Muscle of leg (tissue), 11 donors: Measurements from ENCODE around the gene GNGT1. TPM values are rescaled to one million over a fixed set of nuclear protein-coding genes. Genes with fewer than 3 reads are reported as not detected.
"Not testable (repeated sequence)": the region's sequence is repeated elsewhere in the genome, so short reads cannot be mapped to it uniquely, and the experiment has no call there.

ENCODE experiments used
- DNase-seq: peaks from one replicate; pipeline ENCODE4 v3.0.0; 2013
- H3K27ac ChIP-seq: one replicate; pipeline ENCODE4 v1.5.1; 2013; ENCODE audit warnings: mild to moderate bottlenecking, low read length, control low read depth
- H3K27me3 ChIP-seq: one replicate; pipeline ENCODE4 v1.6.1; 2013; ENCODE audit warnings: low read length; ENCODE audit not compliant: control insufficient read depth, insufficient read depth
- H3K36me3 ChIP-seq: one replicate; pipeline ENCODE4 v1.6.1; 2013; ENCODE audit warnings: low read length; ENCODE audit not compliant: control insufficient read depth, insufficient read depth
- H3K4me1 ChIP-seq: one replicate; pipeline ENCODE4 v1.6.1; 2013; ENCODE audit warnings: low read length; ENCODE audit not compliant: control insufficient read depth, insufficient read depth
- H3K4me3 ChIP-seq: one replicate; pipeline ENCODE4 v1.5.1; 2013; ENCODE audit warnings: low read length, control low read depth
- H3K9me3 ChIP-seq: replicated peaks from 2 replicates; pipeline ENCODE4 v1.6.1; 2013; ENCODE audit warnings: low read depth, low read length; ENCODE audit not compliant: control insufficient read depth
- WGBS: methylation state at CpG from one replicate; pipeline ENCODE4 v1.1.5; 2013; ENCODE audit warnings: missing lambda C conversion rate; ENCODE audit not compliant: insufficient coverage; 5-methylcytosine and 5-hydroxymethylcytosine counted together
- polyA plus RNA-seq, 8 donors: library from polyadenylated mRNA; unstranded; fragments of 120-200 nt; gene quantifications; one replicate each; pipeline versions ENCODE4 v1.2.1 to v1.2.3, GENCODE V29; 2013; ENCODE audit warnings: inconsistent platforms in 1 of 8, low replicate concordance in 1 of 8; ENCODE audit not compliant: insufficient read length in 8 of 8, insufficient read depth in 1 of 8
- total RNA-seq: library from RNA; stranded (reverse); fragments of 120-200 nt; gene quantifications from one replicate; pipeline ENCODE4 v1.2.4, GENCODE V29; 2013

The GNGT1 gene
- total and polyA plus RNA-seq, 9 donors = not detected

GRCh38 chr7:93897680-93898079 lies 8.7 kb upstream of the GNGT1 start:
- Histone ChIP-seq H3K4me1 (no peaks in the 10 kb centered on the region), H3K36me3 (no peaks in the 10 kb centered on the region), H3K27me3 (no peaks in the 10 kb centered on the region), H3K27ac (no peak overlapping the region), H3K9me3 (no peaks in the 10 kb centered on the region), H3K4me3 (no peak overlapping the region)
- 80% methylated on average over 1 of the region's 2 CpGs for WGBS
- no peak for DNase-seq

DNA sequence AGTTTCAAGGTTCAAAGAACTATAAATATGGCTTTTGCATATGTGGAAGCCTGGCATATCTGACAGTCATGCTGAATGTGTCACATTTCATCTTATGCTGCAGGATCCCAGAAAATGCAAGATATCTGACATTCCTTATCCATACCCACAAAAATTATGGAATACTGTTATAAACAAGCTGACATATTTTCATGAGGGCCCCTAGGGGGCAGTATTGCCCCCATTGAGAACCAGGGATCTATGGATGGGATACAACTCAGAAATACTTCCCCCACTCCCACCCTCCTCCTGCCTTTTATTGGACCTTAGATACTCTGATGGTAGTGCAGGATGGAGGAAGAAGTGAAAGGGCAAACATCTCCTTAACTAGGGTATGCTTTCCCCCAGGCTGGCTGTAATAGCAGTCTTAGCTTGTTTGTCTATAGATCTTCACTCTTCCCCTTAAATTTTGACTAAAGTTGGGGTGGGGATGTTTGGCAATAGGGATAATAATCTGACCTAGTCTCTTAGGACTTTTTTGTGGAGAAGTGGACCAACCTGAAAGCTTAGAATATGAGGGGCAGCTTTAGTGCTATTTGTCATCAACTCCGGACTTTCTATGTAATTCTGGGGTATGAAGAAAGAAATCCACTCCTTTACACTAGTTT lies 3.5 kb upstream of the GNGT1 start:
- no peak overlapping the region for H3K4me3 ChIP-seq
- H3K36me3 ChIP-seq = no peaks in the 10 kb centered on the region
- no peaks in the 10 kb centered on the region for H3K9me3 ChIP-seq
- DNase-seq = peak; percentile 68
- H3K27ac ChIP-seq = no peak overlapping the region
- H3K4me1 ChIP-seq = no peaks in the 10 kb centered on the region
- WGBS = no CpG with 5 or more reads among the region's 1 CpG
- H3K27me3 ChIP-seq = no peaks in the 10 kb centered on the region

GRCh38 chr7:93910076-93910994 lies 4.0 kb downstream of the GNGT1 start:
- no CpG with 5 or more reads among the region's 3 CpGs for WGBS
- H3K4me1 ChIP-seq = no peaks in the 10 kb centered on the region
- H3K4me3 ChIP-seq = no peak overlapping the region
- no peak overlapping the region for H3K27ac ChIP-seq
- H3K27me3 ChIP-seq = no peaks in the 10 kb centered on the region
- H3K9me3 ChIP-seq = no peaks in the 10 kb centered on the region
- DNase-seq = peak; percentile 41
- no peaks in the 10 kb centered on the region for H3K36me3 ChIP-seq

DNA sequence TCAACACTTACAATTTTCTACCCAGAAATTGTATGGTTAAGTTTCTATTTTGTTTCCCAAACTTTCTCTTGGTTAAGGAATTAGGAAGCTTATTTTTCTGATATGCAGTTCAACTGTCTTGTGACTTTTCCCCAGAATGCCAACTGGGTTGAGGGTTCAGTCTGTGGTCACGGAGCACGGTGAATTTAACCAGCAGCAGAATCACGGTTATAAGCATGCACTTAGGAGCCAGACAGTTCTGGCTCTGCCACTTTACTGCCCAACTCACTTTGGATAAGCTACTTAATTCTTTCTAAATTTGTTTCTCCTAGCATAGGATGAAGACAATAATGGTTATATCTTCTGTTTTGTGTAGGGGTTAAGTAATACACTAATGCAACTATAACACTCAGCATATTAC lies 4.9 kb downstream of the GNGT1 start:
- H3K4me1 ChIP-seq, H3K9me3 ChIP-seq, DNase-seq, H3K27me3 ChIP-seq, H3K36me3 ChIP-seq, H3K4me3 ChIP-seq, H3K27ac ChIP-seq: not testable (repeated sequence)
- no CpG with 5 or more reads among the region's 3 CpGs for WGBS

DNA sequence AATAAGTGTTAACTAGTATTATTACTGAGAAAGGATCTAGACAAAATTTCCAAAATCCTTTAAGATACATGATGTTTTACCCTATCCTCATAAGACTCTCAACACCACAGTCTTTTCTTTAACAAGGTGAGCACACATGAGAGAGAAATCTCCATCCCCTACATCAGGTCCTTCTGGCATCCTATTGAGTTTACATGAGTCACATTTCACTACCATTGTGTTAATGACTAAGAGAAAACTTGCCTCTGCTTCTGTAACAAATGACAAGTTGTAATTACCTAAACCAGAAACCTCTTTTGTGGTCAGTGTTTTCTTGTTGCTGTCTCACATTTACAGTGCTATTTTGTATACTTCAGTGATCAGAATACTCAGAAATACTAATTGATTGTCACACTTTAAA lies 5.3 kb downstream of the GNGT1 start:
- not testable (repeated sequence) for H3K4me1 ChIP-seq, H3K27ac ChIP-seq

DNA sequence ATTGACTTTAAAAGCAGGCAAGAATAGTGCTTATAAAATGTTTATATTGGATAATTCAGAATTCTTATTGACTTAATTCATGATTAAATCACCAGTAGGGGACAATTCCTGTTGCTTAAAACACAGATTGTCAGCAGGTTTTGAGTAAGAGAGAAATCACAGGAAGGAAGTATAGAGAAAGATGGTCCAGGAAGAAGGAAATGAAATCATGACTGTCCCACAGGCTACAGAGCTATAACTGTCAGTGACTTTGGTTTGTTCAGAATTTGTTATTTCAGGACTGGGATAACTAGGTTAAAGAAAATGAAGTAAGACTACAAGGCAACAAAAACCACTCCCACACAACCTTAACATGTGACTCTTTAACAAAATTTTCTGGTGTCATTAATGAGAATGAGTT lies 6.8 kb downstream of the GNGT1 start:
- no peak for DNase-seq
- Histone ChIP-seq H3K4me1 (no peaks in the 10 kb centered on the region), H3K27ac (no peak overlapping the region), H3K27me3 (no peaks in the 10 kb centered on the region), H3K36me3 (no peaks in the 10 kb centered on the region), H3K4me3 (no peak overlapping the region), H3K9me3 (no peaks in the 10 kb centered on the region)

More for the DNA sequence above, 5.3 kb downstream of the GNGT1 start:
- not testable (repeated sequence) for H3K4me3 ChIP-seq, H3K36me3 ChIP-seq, DNase-seq, H3K9me3 ChIP-seq, H3K27me3 ChIP-seq

DNA sequence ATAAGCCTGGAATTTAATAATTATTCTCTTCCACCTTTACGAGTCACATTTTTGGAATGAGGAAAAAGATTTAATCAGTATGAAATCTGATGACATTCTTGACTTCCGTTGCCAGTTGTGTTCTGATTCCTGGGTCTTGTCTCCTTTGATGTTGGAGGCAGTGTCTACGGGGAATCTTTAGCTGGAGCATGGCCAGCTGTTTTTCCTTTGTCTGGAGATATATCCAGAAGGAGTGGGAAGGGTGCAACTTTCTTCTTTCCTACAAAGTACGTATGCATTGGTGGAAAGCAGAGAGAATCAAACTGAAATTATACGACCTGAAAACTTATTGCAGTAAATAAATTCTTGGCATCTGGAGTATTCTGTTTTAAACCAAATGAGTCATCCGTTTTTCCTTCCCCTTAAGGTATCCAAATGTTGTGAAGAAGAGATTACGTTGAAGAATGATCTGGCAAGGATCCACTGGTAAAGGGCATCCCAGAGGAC lies 8.3 kb downstream of the GNGT1 start:
- WGBS = 13% methylated on average over 1 of the region's 7 CpGs
- H3K36me3 ChIP-seq = no peaks in the 10 kb centered on the region
- no peaks in the 10 kb centered on the region for H3K27me3 ChIP-seq
- no peak overlapping the region for H3K4me3 ChIP-seq
- no peaks in the 10 kb centered on the region for H3K4me1 ChIP-seq
- no peak overlapping the region for H3K27ac ChIP-seq
- DNase-seq = peak; percentile 49
- no peaks in the 10 kb centered on the region for H3K9me3 ChIP-seq

GRCh38 chr7:93915206-93915842 lies 9.0 kb downstream of the GNGT1 start:
- not testable (repeated sequence) for H3K4me3 ChIP-seq, H3K4me1 ChIP-seq, H3K27ac ChIP-seq, H3K27me3 ChIP-seq, DNase-seq, H3K36me3 ChIP-seq, H3K9me3 ChIP-seq
- WGBS = no CpG with 5 or more reads among the region's 3 CpGs

GRCh38 chr7:93915888-93916287 lies 9.5 kb downstream of the GNGT1 start:
- not testable (repeated sequence) for H3K4me1 ChIP-seq, H3K36me3 ChIP-seq, H3K27me3 ChIP-seq, H3K4me3 ChIP-seq, DNase-seq, H3K9me3 ChIP-seq, H3K27ac ChIP-seq

DNA sequence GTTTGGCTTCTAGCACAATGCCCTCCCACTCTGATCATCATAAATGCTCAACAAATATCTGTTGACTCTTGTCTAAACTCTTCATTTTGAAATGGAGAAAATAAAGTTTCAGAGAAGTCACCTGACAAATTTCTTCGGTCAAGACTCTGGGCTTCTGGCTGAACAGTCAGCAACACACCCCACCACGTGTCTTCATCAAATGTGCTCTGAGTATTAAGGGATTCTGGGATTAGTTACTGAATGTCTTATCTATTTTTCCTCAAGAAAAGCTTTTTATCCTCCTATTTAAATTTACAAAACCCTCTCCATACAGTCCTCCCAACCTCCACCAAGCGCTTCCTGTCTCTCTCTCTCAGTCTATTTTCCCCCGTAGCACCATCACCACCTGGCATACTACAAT lies 9.9 kb downstream of the GNGT1 start:
- H3K36me3 ChIP-seq, DNase-seq, H3K27ac ChIP-seq, H3K9me3 ChIP-seq, H3K4me3 ChIP-seq, H3K4me1 ChIP-seq, H3K27me3 ChIP-seq: not testable (repeated sequence)
- WGBS = no CpG with 5 or more reads among the region's 4 CpGs
